ENCODE data around the gene CLDN6.

DNA sequence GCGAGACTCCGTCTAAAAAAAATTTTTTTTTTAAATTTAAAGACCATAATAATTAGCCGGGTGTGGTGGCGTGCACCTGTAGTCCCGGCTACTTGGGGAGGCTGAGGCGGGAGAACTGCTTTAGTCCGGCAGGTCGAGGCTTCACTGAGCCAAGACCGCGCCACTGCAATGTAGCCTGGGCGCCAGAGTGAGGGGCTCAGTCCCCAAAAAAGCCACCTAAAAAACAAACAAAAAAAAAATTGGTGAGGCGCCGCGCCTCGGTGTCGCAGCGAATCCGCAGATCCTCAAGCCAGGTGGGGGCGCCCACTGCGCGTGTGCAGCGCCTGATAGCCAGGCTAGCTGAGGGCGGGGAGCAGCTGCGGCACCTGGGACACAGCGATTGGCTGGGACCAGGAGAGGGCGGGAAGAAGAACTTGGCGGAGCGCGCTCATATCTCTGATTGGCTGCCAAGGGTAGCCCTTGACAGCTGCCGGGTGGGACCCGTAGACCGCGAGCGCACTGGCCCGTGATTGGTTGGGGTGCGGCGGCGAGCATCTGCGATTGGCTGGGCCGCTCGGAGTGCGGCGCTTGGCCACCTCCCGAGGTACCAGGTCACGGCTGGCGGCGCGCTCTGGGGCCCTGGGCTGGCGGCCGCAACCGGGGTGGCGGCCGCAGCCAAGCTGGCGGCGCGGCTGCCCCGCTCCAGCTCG lies 14.3 kb downstream of the CLDN6 start:
- TF ChIP-seq, protein P1, sequence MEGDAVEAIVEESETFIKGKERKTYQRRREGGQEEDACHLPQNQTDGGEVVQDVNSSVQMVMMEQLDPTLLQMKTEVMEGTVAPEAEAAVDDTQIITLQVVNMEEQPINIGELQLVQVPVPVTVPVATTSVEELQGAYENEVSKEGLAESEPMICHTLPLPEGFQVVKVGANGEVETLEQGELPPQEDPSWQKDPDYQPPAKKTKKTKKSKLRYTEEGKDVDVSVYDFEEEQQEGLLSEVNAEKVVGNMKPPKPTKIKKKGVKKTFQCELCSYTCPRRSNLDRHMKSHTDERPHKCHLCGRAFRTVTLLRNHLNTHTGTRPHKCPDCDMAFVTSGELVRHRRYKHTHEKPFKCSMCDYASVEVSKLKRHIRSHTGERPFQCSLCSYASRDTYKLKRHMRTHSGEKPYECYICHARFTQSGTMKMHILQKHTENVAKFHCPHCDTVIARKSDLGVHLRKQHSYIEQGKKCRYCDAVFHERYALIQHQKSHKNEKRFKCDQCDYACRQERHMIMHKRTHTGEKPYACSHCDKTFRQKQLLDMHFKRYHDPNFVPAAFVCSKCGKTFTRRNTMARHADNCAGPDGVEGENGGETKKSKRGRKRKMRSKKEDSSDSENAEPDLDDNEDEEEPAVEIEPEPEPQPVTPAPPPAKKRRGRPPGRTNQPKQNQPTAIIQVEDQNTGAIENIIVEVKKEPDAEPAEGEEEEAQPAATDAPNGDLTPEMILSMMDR (IDR thresholded peaks at IDR 0.05; ENCODE audit: low read length), result peak; percentile 65
- no peak for TF ChIP-seq EZH2 (IDR thresholded peaks at IDR 0.05; ENCODE audit: borderline replicate concordance, low read length)

Data from OCI-LY1 (cell line).